Neuronal stem cell (in vitro differentiated cells): ENCODE data around the gene SPRY2.
A peak's percentile ranks its signal among the peaks of the same experiment; 100 is the strongest.
"Not testable (repeated sequence)": the region's sequence is repeated elsewhere in the genome, so short reads cannot be mapped to it uniquely, and the experiment has no call there.

Source experiments
- DNase-seq: peaks from one replicate; pipeline ENCODE4 v3.0.0-alpha.2; 2013; ENCODE audit warnings: low spot score
- H2AFZ ChIP-seq: one replicate; pipeline ENCODE4 v1.6.1; 2013; ENCODE audit warnings: mild to moderate bottlenecking, low read length, inconsistent platforms
- H2AK5ac ChIP-seq: 2 replicates; pipeline ENCODE4 v1.6.1; 2013; ENCODE audit warnings: low read depth, mild to moderate bottlenecking, inconsistent platforms, low read length, moderate library complexity, mixed read lengths
- H2BK120ac ChIP-seq: 2 replicates; pipeline ENCODE4 v1.6.1; 2013; ENCODE audit warnings: low read depth, mild to moderate bottlenecking, inconsistent platforms, low read length, moderate library complexity, mixed read lengths
- H2BK12ac ChIP-seq: one replicate; pipeline ENCODE4 v1.6.1; 2013; ENCODE audit warnings: low read length, inconsistent platforms
- H2BK15ac ChIP-seq: 2 replicates; pipeline ENCODE4 v1.6.1; 2013; ENCODE audit warnings: mild to moderate bottlenecking, low read length, inconsistent platforms, mixed read lengths
- H2BK5ac ChIP-seq: one replicate; pipeline ENCODE4 v1.6.1; 2013; ENCODE audit warnings: inconsistent platforms, mild to moderate bottlenecking, low read length, moderate library complexity
- H3K14ac ChIP-seq: one replicate; pipeline ENCODE4 v1.6.1; 2013; ENCODE audit warnings: low read length, inconsistent platforms
- H3K18ac ChIP-seq: 2 replicates; pipeline ENCODE4 v1.6.1; 2013; ENCODE audit warnings: low read length, inconsistent platforms
- H3K23ac ChIP-seq: 2 replicates; pipeline ENCODE4 v1.6.1; 2013; ENCODE audit warnings: low read depth, mild to moderate bottlenecking, mixed read lengths, low read length, inconsistent platforms; ENCODE audit not compliant: poor library complexity
- H3K27ac ChIP-seq: replicated peaks from 3 replicates; pipeline ENCODE4 v1.5.1; 2013; ENCODE audit warnings: low read length, inconsistent platforms
- H3K27me3 ChIP-seq, 3 experiments: 2 replicates each; pipeline ENCODE4 v1.6.1; 2013; ENCODE audit warnings: low read length in 3 of 3, mild to moderate bottlenecking in 2 of 3, inconsistent platforms in 1 of 3, low read depth in 1 of 3, mixed read lengths in 1 of 3, moderate library complexity in 1 of 3; ENCODE audit not compliant: control insufficient read depth in 3 of 3, insufficient read depth in 3 of 3
- H3K36me3 ChIP-seq, 2 donors: replicated peaks in 1 of 2; 2 replicates each; pipeline ENCODE4 v1.6.1; 2013; ENCODE audit warnings: low read length in 2 of 2; ENCODE audit not compliant: control insufficient read depth in 2 of 2, insufficient read depth in 2 of 2
- H3K4ac ChIP-seq: 2 replicates; pipeline ENCODE4 v1.6.1; 2013; ENCODE audit warnings: inconsistent platforms, mild to moderate bottlenecking, low read length, moderate library complexity
- H3K4me1 ChIP-seq, 2 donors: 1 replicate in 1 of 2; 2 replicates in 1 of 2; pipeline ENCODE4 v1.6.1; 2013; ENCODE audit warnings: low read length in 2 of 2, low read depth in 1 of 2; ENCODE audit not compliant: control insufficient read depth in 2 of 2, insufficient read depth in 1 of 2
- H3K4me2 ChIP-seq: one replicate; pipeline ENCODE4 v1.6.1; 2013; ENCODE audit warnings: mild to moderate bottlenecking, low read length, inconsistent platforms; ENCODE audit not compliant: insufficient read depth, poor library complexity, severe bottlenecking
- H3K4me3 ChIP-seq, 2 donors: 2 replicates each; pipeline ENCODE4 v1.5.1; 2013; ENCODE audit warnings: low read length in 2 of 2, mild to moderate bottlenecking in 2 of 2, inconsistent platforms in 1 of 2, moderate library complexity in 1 of 2
- H3K79me1 ChIP-seq: one replicate; pipeline ENCODE4 v1.6.1; 2013; ENCODE audit warnings: low read depth, mild to moderate bottlenecking, inconsistent platforms, low read length, moderate library complexity
- H3K9ac ChIP-seq: one replicate; pipeline ENCODE4 v1.6.1; 2013; ENCODE audit warnings: mild to moderate bottlenecking, low read depth, low read length, inconsistent platforms; ENCODE audit not compliant: poor library complexity
- H3K9me3 ChIP-seq, 2 donors: replicated peaks in 1 of 2; 2 replicates each; pipeline versions ENCODE3 to v1.6.1; 2013; ENCODE audit warnings: low read length in 2 of 2, mild to moderate bottlenecking in 2 of 2, inconsistent platforms in 1 of 2, low read depth in 1 of 2, mixed read lengths in 1 of 2, moderate library complexity in 1 of 2; ENCODE audit not compliant: control insufficient read depth in 2 of 2, insufficient read depth in 1 of 2
- H4K8ac ChIP-seq: one replicate; pipeline ENCODE4 v1.6.1; 2013; ENCODE audit warnings: low read depth, mild to moderate bottlenecking, inconsistent platforms, low read length, moderate library complexity
- H4K91ac ChIP-seq: one replicate; pipeline ENCODE4 v1.6.1; 2013; ENCODE audit warnings: low read length, low read depth, mild to moderate bottlenecking, inconsistent platforms; ENCODE audit not compliant: poor library complexity
- WGBS, 2 donors: extraction: QIAGEN DNeasy Blood & Tissue Kit; methylation state at CpG; one replicate each; pipeline ENCODE4 v1.1.7; 2013; ENCODE audit warnings: missing lambda C conversion rate in 2 of 2, mixed read lengths in 1 of 2; ENCODE audit not compliant: insufficient read length in 2 of 2, insufficient replicate concordance in 1 of 2; ENCODE audit errors: extremely low coverage in 2 of 2; 5-methylcytosine and 5-hydroxymethylcytosine counted together

SPRY2 gene

GRCh38 chr13:80344032-80344431 lies 3.1 kb upstream of the SPRY2 start:
- no CpG with 5 or more reads among the region's 11 CpGs for WGBS, 2 donors
- H2BK5ac ChIP-seq, H3K4me2 ChIP-seq, DNase-seq, H3K4me3 ChIP-seq, H2BK12ac ChIP-seq, H2AK5ac ChIP-seq, H3K27ac ChIP-seq, H3K4me1 ChIP-seq, H3K18ac ChIP-seq, H3K79me1 ChIP-seq, H3K9me3 ChIP-seq, H3K36me3 ChIP-seq, H3K4ac ChIP-seq, H2BK120ac ChIP-seq, H4K8ac ChIP-seq, H2AFZ ChIP-seq, H2BK15ac ChIP-seq, H3K23ac ChIP-seq, H3K14ac ChIP-seq, H3K27me3 ChIP-seq, H3K9ac ChIP-seq, H4K91ac ChIP-seq: not testable (repeated sequence)

GRCh38 chr13:80342471-80343371 lies 1.8 kb upstream of the SPRY2 start:
- Histone ChIP-seq H2AFZ (peak overlapping the region; percentile 95), H3K9me3 (peaks cover 0 to 3% of the 10 kb centered on the region in 2 donors), H4K8ac (peak overlapping the region; percentile 58), H3K9ac (peak overlapping the region; percentile 78), H3K4me3 (peak overlapping the region; percentile 63 to 71), H2BK12ac (no peak overlapping the region), H3K79me1 (no peaks in the 10 kb centered on the region), H3K14ac (no peak overlapping the region), H3K18ac (peak overlapping the region; percentile 96), H3K36me3 (peaks cover 0 to 21% of the 10 kb centered on the region in 2 donors), H4K91ac (peak overlapping the region; percentile 85), H2BK15ac (no peak overlapping the region), H3K23ac (peak overlapping the region; percentile 25), H3K27ac (peak overlapping the region; percentile 100), H3K27me3 (no peaks in the 10 kb centered on the region), H3K4me2 (peak overlapping the region; percentile 72), H3K4ac (no peak overlapping the region), H2BK120ac (no peak overlapping the region), H2AK5ac (no peak overlapping the region), H3K4me1 (peaks cover 9 to 10% of the 10 kb centered on the region in 2 donors), H2BK5ac (peak overlapping the region; percentile 49)
- peak; percentile 85 for DNase-seq
- WGBS, 2 donors = no CpG with 5 or more reads among the region's 61 CpGs

- H2BK5ac ChIP-seq = no peak overlapping the region
- peaks cover 11 to 16% of the 10 kb centered on the region in 2 donors for H3K4me1 ChIP-seq
- WGBS, 2 donors = no CpG with 5 or more reads among the region's 16 CpGs
- H3K79me1 ChIP-seq = no peaks in the 10 kb centered on the region
- H3K23ac ChIP-seq = no peak overlapping the region
- H3K9me3 ChIP-seq = no peaks in the 10 kb centered on the region
- no peaks in the 10 kb centered on the region for H3K27me3 ChIP-seq
- H3K4me3 ChIP-seq = peak overlapping the region; percentile 63 to 82
- no peak overlapping the region for H2BK120ac ChIP-seq
- H2BK12ac ChIP-seq = no peak overlapping the region
- H3K9ac ChIP-seq = no peak overlapping the region
- H2AFZ ChIP-seq = peak overlapping the region; percentile 95
- no peak overlapping the region for H2AK5ac ChIP-seq
- peak overlapping the region; percentile 59 for H3K4me2 ChIP-seq
- no peak overlapping the region for H2BK15ac ChIP-seq
- H3K27ac ChIP-seq = peak overlapping the region; percentile 100
- no peak overlapping the region for H3K18ac ChIP-seq
- peak; percentile 74 for DNase-seq
- H3K14ac ChIP-seq = no peak overlapping the region
- no peak overlapping the region for H4K8ac ChIP-seq
- H4K91ac ChIP-seq = no peak overlapping the region
- no peak overlapping the region for H3K4ac ChIP-seq
- H3K36me3 ChIP-seq = peaks cover 7 to 29% of the 10 kb centered on the region in 2 donors
Measured at GRCh38 chr13:80341756-80342370, 937 bp upstream of the SPRY2 start.

GRCh38 chr13:80340651-80341100 lies 250 bp downstream of the SPRY2 start:
- Histone ChIP-seq H3K36me3 (peaks cover 10 to 41% of the 10 kb centered on the region in 2 donors), H4K91ac (peak overlapping the region; percentile 77), H4K8ac (no peak overlapping the region), H3K4ac (no peak overlapping the region), H3K9me3 (no peaks in the 10 kb centered on the region), H3K4me1 (peaks cover 10 to 18% of the 10 kb centered on the region in 2 donors), H2BK15ac (peak overlapping the region; percentile 72), H2BK120ac (peak overlapping the region; percentile 98), H2BK5ac (peak overlapping the region; percentile 97), H3K18ac (peak overlapping the region; percentile 99), H3K27me3 (no peaks in the 10 kb centered on the region), H2BK12ac (no peak overlapping the region), H3K27ac (peak overlapping the region; percentile 100), H2AK5ac (peak overlapping the region; percentile 82), H3K23ac (peak overlapping the region; percentile 98), H3K4me2 (no peak overlapping the region), H3K4me3 (peak overlapping the region; percentile 63 to 97), H3K9ac (peak overlapping the region; percentile 99), H2AFZ (no peak overlapping the region), H3K79me1 (no peaks in the 10 kb centered on the region), H3K14ac (peak overlapping the region; percentile 83)
- WGBS, 2 donors = no CpG with 5 or more reads among the region's 45 CpGs
- no peak for DNase-seq
